Keratinocyte (primary cell): ENCODE data around the gene LRATD1. TPM values are rescaled to one million over a fixed set of nuclear protein-coding genes. Genes with fewer than 3 reads are reported as not detected.
A peak's percentile ranks its signal among the peaks of the same experiment; 100 is the strongest.

Experiments
- DNase-seq: peaks from one replicate; pipeline ENCODE4 v3.0.0-alpha.2; 2011; ENCODE audit warnings: low read depth, missing footprints, low spot score
- FAIRE-seq: peaks from 2 replicates; lab custom pipeline; 2011; peaks lifted over from hg19 to GRCh38; lab: Jason Lieb, UNC
- H2AFZ ChIP-seq: 2 replicates; pipeline ENCODE4 v1.6.0; 2012; ENCODE audit warnings: low read length, control low read depth, inconsistent platforms; ENCODE audit not compliant: control insufficient read depth
- H3K27ac ChIP-seq: 2 replicates; pipeline ENCODE4 v1.5.1; 2011; ENCODE audit warnings: low read length; ENCODE audit not compliant: control insufficient read depth, insufficient read depth
- H3K27me3 ChIP-seq: 3 replicates; pipeline ENCODE4 v1.6.0; 2011; ENCODE audit warnings: low read length; ENCODE audit not compliant: control insufficient read depth, insufficient read depth; ENCODE audit errors: extremely low read depth
- H3K36me3 ChIP-seq, 2 experiments: 2 replicates in 1 of 2; 3 replicates in 1 of 2; pipeline ENCODE4 v1.5.1; 2011; ENCODE audit warnings: low read length in 2 of 2, mild to moderate bottlenecking in 1 of 2; ENCODE audit not compliant: control insufficient read depth in 2 of 2, insufficient read depth in 2 of 2; ENCODE audit errors: extremely low read depth in 1 of 2
- H3K4me1 ChIP-seq: 3 replicates; pipeline ENCODE4 v1.5.1; 2011; ENCODE audit warnings: low read length; ENCODE audit not compliant: control insufficient read depth, insufficient read depth; ENCODE audit errors: extremely low read depth
- H3K4me2 ChIP-seq: 3 replicates; pipeline ENCODE4 v1.6.0; 2011; ENCODE audit warnings: low read depth, low read length; ENCODE audit not compliant: control insufficient read depth, insufficient read depth; ENCODE audit errors: extremely low read depth
- H3K4me3 ChIP-seq, 3 experiments: fragments of 200-600 bp in 1 of 3; sonication (generic) in 1 of 3; 2 replicates in 2 of 3; 3 replicates in 1 of 3; pipeline ENCODE4 v1.5.1; 2011 to 2016; ENCODE audit warnings: low read length in 3 of 3, mild to moderate bottlenecking in 3 of 3, control low read depth in 2 of 3, inconsistent platforms in 1 of 3, low read depth in 1 of 3, mixed read lengths in 1 of 3, mixed run types in 1 of 3, moderate library complexity in 1 of 3; ENCODE audit not compliant: control insufficient read depth in 2 of 3, insufficient read depth in 2 of 3; ENCODE audit errors: extremely low read depth in 1 of 3
- H3K79me2 ChIP-seq: 2 replicates; pipeline ENCODE4 v1.6.0; 2012; ENCODE audit warnings: low read length; ENCODE audit not compliant: control insufficient read depth, insufficient read depth
- H3K9ac ChIP-seq: 3 replicates; pipeline ENCODE4 v1.6.0; 2011; ENCODE audit warnings: low read length; ENCODE audit not compliant: control insufficient read depth, insufficient read depth; ENCODE audit errors: extremely low read depth
- H3K9me1 ChIP-seq: 3 replicates; pipeline ENCODE4 v1.6.0; 2011; ENCODE audit warnings: low read length; ENCODE audit not compliant: control insufficient read depth, insufficient read depth; ENCODE audit errors: extremely low read depth
- H3K9me3 ChIP-seq: 2 replicates; pipeline ENCODE4 v1.5.1; 2012; ENCODE audit warnings: low read depth, low read length; ENCODE audit not compliant: control insufficient read depth
- H4K20me1 ChIP-seq: 3 replicates; pipeline ENCODE4 v1.6.0; 2011; ENCODE audit warnings: low read length; ENCODE audit not compliant: control insufficient read depth, insufficient read depth; ENCODE audit errors: extremely low read depth
- CTCF ChIP-seq, 3 experiments: IDR thresholded peaks in 1 of 3; conservative IDR thresholded peaks in 1 of 3; optimal IDR thresholded peaks in 1 of 3; 2 replicates in 2 of 3; 3 replicates in 1 of 3; pipeline versions ENCODE3 to v1.5.1; 2011; ENCODE audit warnings: low read length in 3 of 3, mild to moderate bottlenecking in 3 of 3, moderate library complexity in 2 of 3, control low read depth in 1 of 3, inconsistent platforms in 1 of 3; ENCODE audit not compliant: insufficient read depth in 2 of 3; ENCODE audit errors: extremely low read depth in 1 of 3
- EZH2 ChIP-seq: IDR thresholded peaks from one replicate; pipeline ENCODE4 v1.6.1; 2012; ENCODE audit warnings: inconsistent platforms, mild to moderate bottlenecking, low read length, moderate library complexity
- dilution Hi-C: fragments of 300-500 bp; cut with MboI; formaldehyde crosslinking; loops from one replicate; pipeline ENCODE4 v1.7.0; 2020; ENCODE audit warnings: low sequenced_read_pairs; ENCODE audit not compliant: extremely low pct_ligation_motif_present
- polyA minus RNA-seq, 3 experiments: library from RNA; depleted of rRNA, polyadenylated mRNA; stranded (reverse); fragments of >200 nt; gene quantifications; 1 replicate in 1 of 3; 2 replicates in 1 of 3; 3 replicates in 1 of 3; pipeline ENCODE4 v1.2.3, GENCODE V29; 2011
- polyA plus RNA-seq, 5 experiments: library from polyadenylated mRNA; depleted of rRNA in 3 of 5; stranded (reverse) in 3 of 5; stranded (forward) in 1 of 5; unstranded in 1 of 5; fragments of >200 nt; gene quantifications; 1 replicate in 1 of 5; 2 replicates in 3 of 5; 3 replicates in 1 of 5; pipeline versions ENCODE4 v1.2.1 to v1.2.3, GENCODE V29; 2011 to 2012; ENCODE audit warnings: missing spikeins in 2 of 5, low read depth in 1 of 5, low replicate concordance in 1 of 5

LRATD1 gene
- 4.3 to 5.4 TPM (median 4.6 TPM) in 3 replicates for polyA plus RNA-seq
- 3.6 TPM for polyA plus RNA-seq (2011; ENCODE audit: low read depth)
- 4.7 and 4.8 TPM in 2 replicates for polyA plus RNA-seq (2011; cell fraction: cytosol; rRNA removed)
- 11.7 and 12.9 TPM in 2 replicates for polyA plus RNA-seq (2011; cell fraction: nucleus; rRNA removed)
- polyA plus RNA-seq (2012; ENCODE audit: low replicate concordance), result 6.0 and 12.9 TPM in 2 replicates
- polyA minus RNA-seq, result 1.8 to 4.2 TPM (median 3.8 TPM) in 3 replicates
- 6.7 TPM for polyA minus RNA-seq (2011; cell fraction: cytosol; rRNA and poly(A)+ RNA removed)
- 8.9 and 9.3 TPM in 2 replicates for polyA minus RNA-seq (2011; cell fraction: nucleus; rRNA and poly(A)+ RNA removed)

- H3K4me1 ChIP-seq, result peaks cover 30% of the 10 kb centered on the region
- peak within 1 kb of the TSS; percentile 67 to 84 (median 84) for H3K4me3 ChIP-seq
- no peak for FAIRE-seq
- no peak for DNase-seq
- peak within 1 kb of the TSS; percentile 92 for H2AFZ ChIP-seq
- peaks cover 0 to 1% of the 10 kb centered on the region in 2 experiments for H3K36me3 ChIP-seq
- peak within 1 kb of the TSS; percentile 66 for H3K9ac ChIP-seq
- H3K9me3 ChIP-seq, result no peaks in the 10 kb centered on the region
- H3K27me3 ChIP-seq, result peaks cover 12% of the 10 kb centered on the region
- H4K20me1 ChIP-seq, result no peaks in the 10 kb centered on the region
- H3K4me2 ChIP-seq, result peak within 1 kb of the TSS; percentile 97
- dilution Hi-C loops, result no loop called here
- no peaks in the 10 kb centered on the region for H3K79me2 ChIP-seq
- H3K9me1 ChIP-seq, result no peaks in the 10 kb centered on the region
- H3K27ac ChIP-seq, result no peak within 1 kb of the TSS
- TF ChIP-seq CTCF (optimal IDR thresholded peaks at IDR 0.05 in 1 of 3, IDR thresholded peaks at IDR 0.05 in 1 of 3, conservative IDR thresholded peaks at IDR 0.05 in 1 of 3; ENCODE audit: extremely low read depth in 1 of 3, insufficient read depth in 2 of 3, low read length in 3 of 3), result no peak
- no peak for TF ChIP-seq EZH2
These were observed at the start of gene LRATD1 for GRCh38 chr2:14632133-14632936. TSS of gene LRATD1 (plus strand) at chr2:14632717. CDS start at chr2:14633980, 1,263 bp downstream.

GRCh38 chr2:14583059-14583458 is 49.5 kb upstream of the LRATD1 start:
- no peak overlapping the region for H3K9ac ChIP-seq
- no peak overlapping the region for H3K27ac ChIP-seq
- DNase-seq (no peak), FAIRE-seq (no peak)
- peaks cover 11% of the 10 kb centered on the region for H3K4me1 ChIP-seq
- no peaks in the 10 kb centered on the region for H3K9me1 ChIP-seq
- TF ChIP-seq CTCF (optimal IDR thresholded peaks at IDR 0.05 in 1 of 3, IDR thresholded peaks at IDR 0.05 in 1 of 3, conservative IDR thresholded peaks at IDR 0.05 in 1 of 3; ENCODE audit: extremely low read depth in 1 of 3, insufficient read depth in 2 of 3, low read length in 3 of 3) (no peak), EZH2 (no peak)
- dilution Hi-C loops, result no loop called here
- no peaks in the 10 kb centered on the region for H3K79me2 ChIP-seq
- H3K9me3 ChIP-seq, result no peaks in the 10 kb centered on the region
- no peak overlapping the region for H3K4me2 ChIP-seq
- no peaks in the 10 kb centered on the region for H4K20me1 ChIP-seq
- no peak overlapping the region for H3K4me3 ChIP-seq
- no peaks in the 10 kb centered on the region for H3K27me3 ChIP-seq
- H2AFZ ChIP-seq, result no peak overlapping the region
- no peaks in the 10 kb centered on the region for H3K36me3 ChIP-seq
